ENCODE data around the gene MYL6. TPM values are rescaled to one million over a fixed set of nuclear protein-coding genes. Genes with fewer than 3 reads are reported as not detected.

Gene MYL6
- total RNA-seq, 1 donor: 1,047 TPM

- peak; percentile 60 for TF ChIP-seq CTCF (IDR thresholded peaks at IDR 0.05; ENCODE audit: insufficient read depth, low read length)
- peak within 1 kb of the TSS; percentile 90 for H3K4me3 ChIP-seq (ENCODE audit: low read depth, low read length)
- peak; percentile 100 for DNase-seq (ENCODE audit: low read depth)
Observed at GRCh38 chr12:56117778-56118687, 40.1 kb upstream of the MYL6 start, which contains the start of gene ZC3H10. Gene ZC3H10 (plus strand): TSS chr12:56118266. CDS start chr12:56120563, 2,297 bp downstream.

GRCh38 chr12:56118688-56119357 is 39.3 kb upstream of the MYL6 start:
- no peak for DNase-seq (ENCODE audit: low read depth)
- TF ChIP-seq CTCF (IDR thresholded peaks at IDR 0.05; ENCODE audit: insufficient read depth, low read length): no peak
- peak overlapping the region; percentile 90 for H3K4me3 ChIP-seq (ENCODE audit: low read depth, low read length)

- peak; percentile 96 for DNase-seq (ENCODE audit: low read depth)
- peak overlapping the region; percentile 90 for H3K4me3 ChIP-seq (ENCODE audit: low read depth, low read length)
- peak; percentile 85 for TF ChIP-seq CTCF (IDR thresholded peaks at IDR 0.05; ENCODE audit: insufficient read depth, low read length)
Observed at GRCh38 chr12:56119361-56119796, 38.8 kb upstream of the MYL6 start.

- TF ChIP-seq CTCF (IDR thresholded peaks at IDR 0.05; ENCODE audit: insufficient read depth, low read length): no peak
- DNase-seq (ENCODE audit: low read depth): no peak
- H3K4me3 ChIP-seq (ENCODE audit: low read depth, low read length): no peak overlapping the region
Observed at GRCh38 chr12:56120158-56120846, 37.9 kb upstream of the MYL6 start.

- TF ChIP-seq CTCF (IDR thresholded peaks at IDR 0.05; ENCODE audit: insufficient read depth, low read length): no peak
- no peak overlapping the region for H3K4me3 ChIP-seq (ENCODE audit: low read depth, low read length)
- no peak for DNase-seq (ENCODE audit: low read depth)
Observed at GRCh38 chr12:56121204-56121870, 36.8 kb upstream of the MYL6 start.

- no peak overlapping the region for H3K4me3 ChIP-seq (ENCODE audit: low read depth, low read length)
Observed at GRCh38 chr12:56122637-56123036, 35.5 kb upstream of the MYL6 start.

More at GRCh38 chr12:56122637-56123036, 35.5 kb upstream of the MYL6 start:
- TF ChIP-seq CTCF (IDR thresholded peaks at IDR 0.05; ENCODE audit: insufficient read depth, low read length): no peak
- no peak for DNase-seq (ENCODE audit: low read depth)

Data from fibroblast of the aortic adventitia (primary cell).